Ovary (tissue), 9 donors: ENCODE measurements around the gene GLT1D1. TPM values are rescaled to one million over a fixed set of nuclear protein-coding genes. Genes with fewer than 3 reads are reported as not detected.

Experiments
- DNase-seq, 5 donors: peaks; one replicate each; pipeline ENCODE4 v3.0.0-alpha.2; 2019 to 2020
- H3K27ac ChIP-seq, 2 donors: fragments of 200-600 bp; one replicate each; pipeline versions ENCODE4 v1.5.1 to v1.8.0; 2019 to 2022
- H3K27me3 ChIP-seq: fragments of 200-600 bp; one replicate; pipeline ENCODE4 v1.8.0; 2022
- H3K36me3 ChIP-seq: fragments of 200-600 bp; sonication (generic); one replicate; pipeline ENCODE4 v1.5.1; 2019
- H3K4me1 ChIP-seq: one replicate; pipeline ENCODE4 v1.8.1; 2013; ENCODE audit warnings: mild to moderate bottlenecking, moderate library complexity; ENCODE audit not compliant: insufficient read depth
- H3K4me3 ChIP-seq: fragments of 200-600 bp; sonication (generic); one replicate; pipeline ENCODE4 v1.5.1; 2017
- H3K9me3 ChIP-seq, 2 donors: fragments of 200-600 bp in 1 of 2; sonication (generic) in 1 of 2; one replicate each; pipeline versions ENCODE4 v1.5.1 to v1.8.1; 2013 to 2019; ENCODE audit warnings: mild to moderate bottlenecking in 1 of 2, moderate library complexity in 1 of 2
- EP300 ChIP-seq: sonication (generic); formaldehyde crosslinking; IDR thresholded peaks from one replicate; pipeline ENCODE4 v1.6.1; 2017; ENCODE audit warnings: antibody characterized with exemption
- POLR2A ChIP-seq: fragments of 450-650 bp; IDR thresholded peaks from one replicate; pipeline ENCODE4 v1.6.1; 2017; ENCODE audit warnings: antibody characterized with exemption, mild to moderate bottlenecking, moderate library complexity
- WGBS, 3 donors: extraction: QIAGEN DNeasy Blood & Tissue Kit in 1 of 3; methylation state at CpG; one replicate each; pipeline versions ENCODE4 v1.1.5 to v1.1.7; 2013 to 2017; 5-methylcytosine and 5-hydroxymethylcytosine counted together
- intact Hi-C, 4 donors: fragments of 100-400 bp; cut with DNase I; formaldehyde crosslinking; loops; one replicate each; pipeline versions ENCODE4 v1.11.0 to v1.15.1; 2022 to 2023
- polyA plus RNA-seq, 2 donors: library from polyadenylated mRNA; stranded (reverse); fragments of 200-250 nt in 1 of 2; fragments of 350-450 nt in 1 of 2; fragmentation: Illumina TruSeq in 1 of 2; extraction: RNeasy Lipid Tissue Mini Kit (QIAGEN cat#74804) in 1 of 2; gene quantifications; one replicate each; pipeline ENCODE4 v1.2.3, GENCODE V29; 2013 to 2014
- total RNA-seq, 7 donors: library from RNA; depleted of rRNA in 2 of 7; stranded (reverse); fragments of >200 nt in 2 of 7; fragmentation: NEBNext Ultra II Directional in 3 of 7; extraction: Animal tissue kit (Norgen Biotek cat#: 25700) in 3 of 7; gene quantifications; one replicate each; pipeline versions ENCODE4 v1.1.0 to v1.2.4, GENCODE V29; 2016 to 2023
- TF ChIP-seq, protein P1 (sequence below), 3 donors: fragments of 450-650 bp in 2 of 3; fragments of 200-600 bp in 1 of 3; IDR thresholded peaks; one replicate each; pipeline versions ENCODE4 v1.5.1 to v1.8.0; 2016 to 2022; ENCODE audit warnings: antibody characterized with exemption in 3 of 3, mild to moderate bottlenecking in 1 of 3
- donor health status: DM: no; HTN: no; CAD: no; lungs with moderate emphysema.
- donor health status: DM: no; HTN: no; CAD: no.
- donor health status: Bipolar disorder and iron deficiency.
- donor health status: DM: yes; HTN: yes; CAD: no.
- donor health status: DM: no; HTN: no; CAD: no.
- donor health status: DM: yes; HTN: yes; CAD: no.

GLT1D1 gene
- total and polyA plus RNA-seq, 9 donors = 0.12 to 0.61 (median 0.24) TPM; not detected in 1

DNA sequence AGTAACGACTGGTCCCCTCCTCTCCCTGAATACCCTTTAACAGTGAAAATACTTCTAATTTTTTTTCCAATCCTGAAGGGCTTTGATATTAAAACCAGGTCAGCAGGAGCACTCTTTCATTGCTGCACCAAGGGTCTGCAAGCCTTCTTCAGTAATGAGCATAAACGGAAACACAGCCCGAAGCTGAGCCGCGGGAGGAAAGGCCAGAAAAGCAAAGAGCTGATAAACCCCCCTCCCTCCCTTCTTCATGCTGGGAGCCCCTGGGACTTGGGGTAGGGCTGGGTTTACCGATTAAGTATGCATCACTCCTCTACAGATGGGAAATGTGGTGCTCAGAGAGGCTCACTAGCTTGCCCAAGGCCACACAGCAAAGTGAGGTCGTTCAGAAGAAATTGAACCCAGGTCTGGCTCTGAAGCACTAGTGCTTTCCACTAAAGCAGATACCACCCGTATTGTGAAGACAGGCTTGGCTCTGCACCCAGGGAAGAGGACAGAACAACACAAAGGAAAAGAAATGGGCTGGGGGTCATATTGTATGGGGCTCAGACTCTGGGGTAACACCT is 128.8 kb downstream of the GLT1D1 start:
- Histone ChIP-seq H3K4me1 (no peaks in the 10 kb centered on the region), H3K27ac (no peak overlapping the region), H3K36me3 (no peaks in the 10 kb centered on the region), H3K9me3 (no peaks in the 10 kb centered on the region), H3K27me3 (no peaks in the 10 kb centered on the region), H3K4me3 (no peak overlapping the region)
- intact Hi-C loops = no loop called here
- WGBS, 3 donors = 19 to 28% (median 22%) methylated on average over 8 of the region's 8 CpGs
- DNase-seq = no peak
- no peak for TF ChIP-seq EP300

DNA sequence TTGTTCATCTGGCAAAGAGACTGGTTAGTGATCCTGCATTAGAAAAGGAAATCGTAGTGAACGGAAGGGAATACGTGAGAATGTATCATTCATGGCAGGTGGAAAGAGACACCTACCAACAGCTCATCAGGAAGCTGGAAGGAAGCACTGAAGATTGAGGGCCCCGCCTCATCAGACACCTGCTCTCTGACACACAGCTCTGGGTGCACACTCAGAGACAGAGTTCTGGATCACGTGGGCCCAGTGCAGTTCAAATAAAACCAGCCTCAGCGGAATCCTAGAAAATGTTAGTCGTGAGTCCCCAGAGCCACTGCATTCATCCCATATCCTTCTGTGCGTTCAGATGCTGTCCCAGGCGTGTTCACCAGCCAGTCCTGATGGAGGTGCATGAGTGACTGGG is 129.7 kb downstream of the GLT1D1 start:
- Histone ChIP-seq H3K36me3 (no peaks in the 10 kb centered on the region), H3K9me3 (no peaks in the 10 kb centered on the region), H3K4me1 (no peaks in the 10 kb centered on the region), H3K27ac (no peak overlapping the region), H3K4me3 (no peak overlapping the region), H3K27me3 (no peaks in the 10 kb centered on the region)
- DNase-seq = no peak
- TF ChIP-seq, protein P1, sequence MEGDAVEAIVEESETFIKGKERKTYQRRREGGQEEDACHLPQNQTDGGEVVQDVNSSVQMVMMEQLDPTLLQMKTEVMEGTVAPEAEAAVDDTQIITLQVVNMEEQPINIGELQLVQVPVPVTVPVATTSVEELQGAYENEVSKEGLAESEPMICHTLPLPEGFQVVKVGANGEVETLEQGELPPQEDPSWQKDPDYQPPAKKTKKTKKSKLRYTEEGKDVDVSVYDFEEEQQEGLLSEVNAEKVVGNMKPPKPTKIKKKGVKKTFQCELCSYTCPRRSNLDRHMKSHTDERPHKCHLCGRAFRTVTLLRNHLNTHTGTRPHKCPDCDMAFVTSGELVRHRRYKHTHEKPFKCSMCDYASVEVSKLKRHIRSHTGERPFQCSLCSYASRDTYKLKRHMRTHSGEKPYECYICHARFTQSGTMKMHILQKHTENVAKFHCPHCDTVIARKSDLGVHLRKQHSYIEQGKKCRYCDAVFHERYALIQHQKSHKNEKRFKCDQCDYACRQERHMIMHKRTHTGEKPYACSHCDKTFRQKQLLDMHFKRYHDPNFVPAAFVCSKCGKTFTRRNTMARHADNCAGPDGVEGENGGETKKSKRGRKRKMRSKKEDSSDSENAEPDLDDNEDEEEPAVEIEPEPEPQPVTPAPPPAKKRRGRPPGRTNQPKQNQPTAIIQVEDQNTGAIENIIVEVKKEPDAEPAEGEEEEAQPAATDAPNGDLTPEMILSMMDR (IDR thresholded peaks at IDR 0.05) = no peak
- TF ChIP-seq POLR2A = no peak
- TF ChIP-seq EP300 = no peak
- intact Hi-C loops = no loop called here
- WGBS, 3 donors = 85 to 86% (median 86%) methylated on average over 9 of the region's 9 CpGs

DNA sequence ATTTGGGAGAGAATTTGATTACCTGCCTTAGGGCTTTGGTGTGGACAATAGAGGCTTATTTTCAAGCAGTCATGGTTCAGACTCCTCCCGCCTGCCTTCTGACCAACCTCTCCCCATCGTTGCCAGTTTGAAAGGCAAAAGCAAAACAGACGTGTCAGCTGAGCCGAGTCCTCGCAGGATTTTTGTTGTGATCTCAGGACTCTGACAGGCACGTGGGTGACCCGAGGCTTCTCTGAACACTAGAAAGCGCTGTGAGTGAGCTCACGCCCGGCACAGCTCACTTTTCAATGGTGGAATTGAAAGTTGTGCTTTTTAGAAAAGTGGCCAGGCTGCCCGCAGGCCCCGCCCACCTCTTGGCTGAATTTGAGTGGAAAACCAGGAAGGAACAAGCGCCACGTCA is 130.1 kb downstream of the GLT1D1 start:
- H3K36me3 ChIP-seq = no peaks in the 10 kb centered on the region
- H3K27ac ChIP-seq = no peak overlapping the region
- H3K9me3 ChIP-seq = no peaks in the 10 kb centered on the region
- H3K4me3 ChIP-seq = no peak overlapping the region
- WGBS, 3 donors = 70 to 77% (median 70%) methylated on average over 14 of the region's 14 CpGs
- TF ChIP-seq EP300 (no peak), POLR2A (no peak)
- TF ChIP-seq, protein P1 (IDR thresholded peaks at IDR 0.05) = no peak
- no peak for DNase-seq
- H3K27me3 ChIP-seq = no peaks in the 10 kb centered on the region
- intact Hi-C loops = no loop called here
- H3K4me1 ChIP-seq = no peaks in the 10 kb centered on the region

DNA sequence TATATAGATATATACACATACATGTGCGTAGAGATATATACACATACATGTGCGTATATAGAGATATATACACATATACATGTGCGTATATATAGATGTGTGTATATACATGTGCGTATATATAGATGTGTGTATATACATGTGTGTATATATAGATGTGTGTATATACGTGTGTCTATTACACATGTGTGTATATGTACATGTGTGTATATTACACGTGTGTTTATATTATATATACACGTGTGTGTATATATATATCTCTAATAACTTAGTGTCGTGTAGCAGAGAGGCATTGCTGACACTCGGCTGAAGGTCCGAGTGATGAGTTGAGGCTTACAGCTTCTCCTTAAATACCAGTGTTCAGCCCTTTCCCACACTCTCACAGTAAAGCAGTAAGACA is 133.7 kb downstream of the GLT1D1 start:
- no peak overlapping the region for H3K27ac ChIP-seq
- no peaks in the 10 kb centered on the region for H3K4me1 ChIP-seq
- H3K27me3 ChIP-seq = no peaks in the 10 kb centered on the region
- H3K9me3 ChIP-seq = no peaks in the 10 kb centered on the region
- no peak for DNase-seq
- no peaks in the 10 kb centered on the region for H3K36me3 ChIP-seq
- 78 to 81% (median 79%) methylated on average over 10 of the region's 10 CpGs for WGBS, 3 donors
- no peak overlapping the region for H3K4me3 ChIP-seq
- no peak for TF ChIP-seq POLR2A
- no peak for TF ChIP-seq EP300
- TF ChIP-seq, protein P1 (IDR thresholded peaks at IDR 0.05) = no peak
- intact Hi-C loops = no loop called here

DNA sequence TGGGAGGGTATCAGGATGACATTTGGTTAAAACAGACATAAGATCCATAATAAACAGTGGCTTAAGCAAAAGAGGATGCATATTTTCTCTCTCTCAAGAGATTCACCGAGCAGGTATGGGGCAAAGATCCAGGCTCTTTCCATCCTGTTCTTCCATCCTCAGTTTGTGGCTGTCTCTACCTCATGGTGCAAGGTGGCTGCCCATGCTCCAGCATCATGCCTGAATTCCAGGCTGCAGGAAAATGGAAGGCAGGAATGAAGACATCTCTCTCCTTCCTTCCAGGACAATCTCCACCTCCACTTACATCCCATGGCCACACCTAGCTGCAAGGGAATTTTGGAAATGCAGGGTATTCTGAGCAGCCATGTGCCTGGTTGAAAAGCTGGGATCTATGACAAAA is 136.0 kb downstream of the GLT1D1 start:
- Histone ChIP-seq H3K27me3 (no peaks in the 10 kb centered on the region), H3K9me3 (no peaks in the 10 kb centered on the region), H3K27ac (no peak overlapping the region), H3K4me3 (no peak overlapping the region), H3K4me1 (no peaks in the 10 kb centered on the region), H3K36me3 (no peaks in the 10 kb centered on the region)
- TF ChIP-seq, protein P1 (IDR thresholded peaks at IDR 0.05) = no peak
- TF ChIP-seq EP300 = no peak
- no peak for TF ChIP-seq POLR2A
- intact Hi-C loops = no loop called here
- no peak for DNase-seq
- WGBS, 3 donors = 70 to 90% (median 73%) methylated on average over 1 of the region's 1 CpG
